GM12801 (cell line): ENCODE results near the gene SYCE3.

Experiments
- TF ChIP-seq, protein P1 (sequence below): IDR thresholded peaks from one replicate; pipeline ENCODE4 v1.5.1; 2011; ENCODE audit warnings: control low read depth; ENCODE audit not compliant: insufficient read length; ENCODE audit errors: extremely low read depth

Gene SYCE3

GRCh38 chr22:50527921-50528681 is 34.6 kb downstream of the SYCE3 start:
- TF ChIP-seq, protein P1, sequence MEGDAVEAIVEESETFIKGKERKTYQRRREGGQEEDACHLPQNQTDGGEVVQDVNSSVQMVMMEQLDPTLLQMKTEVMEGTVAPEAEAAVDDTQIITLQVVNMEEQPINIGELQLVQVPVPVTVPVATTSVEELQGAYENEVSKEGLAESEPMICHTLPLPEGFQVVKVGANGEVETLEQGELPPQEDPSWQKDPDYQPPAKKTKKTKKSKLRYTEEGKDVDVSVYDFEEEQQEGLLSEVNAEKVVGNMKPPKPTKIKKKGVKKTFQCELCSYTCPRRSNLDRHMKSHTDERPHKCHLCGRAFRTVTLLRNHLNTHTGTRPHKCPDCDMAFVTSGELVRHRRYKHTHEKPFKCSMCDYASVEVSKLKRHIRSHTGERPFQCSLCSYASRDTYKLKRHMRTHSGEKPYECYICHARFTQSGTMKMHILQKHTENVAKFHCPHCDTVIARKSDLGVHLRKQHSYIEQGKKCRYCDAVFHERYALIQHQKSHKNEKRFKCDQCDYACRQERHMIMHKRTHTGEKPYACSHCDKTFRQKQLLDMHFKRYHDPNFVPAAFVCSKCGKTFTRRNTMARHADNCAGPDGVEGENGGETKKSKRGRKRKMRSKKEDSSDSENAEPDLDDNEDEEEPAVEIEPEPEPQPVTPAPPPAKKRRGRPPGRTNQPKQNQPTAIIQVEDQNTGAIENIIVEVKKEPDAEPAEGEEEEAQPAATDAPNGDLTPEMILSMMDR: no peak

DNA sequence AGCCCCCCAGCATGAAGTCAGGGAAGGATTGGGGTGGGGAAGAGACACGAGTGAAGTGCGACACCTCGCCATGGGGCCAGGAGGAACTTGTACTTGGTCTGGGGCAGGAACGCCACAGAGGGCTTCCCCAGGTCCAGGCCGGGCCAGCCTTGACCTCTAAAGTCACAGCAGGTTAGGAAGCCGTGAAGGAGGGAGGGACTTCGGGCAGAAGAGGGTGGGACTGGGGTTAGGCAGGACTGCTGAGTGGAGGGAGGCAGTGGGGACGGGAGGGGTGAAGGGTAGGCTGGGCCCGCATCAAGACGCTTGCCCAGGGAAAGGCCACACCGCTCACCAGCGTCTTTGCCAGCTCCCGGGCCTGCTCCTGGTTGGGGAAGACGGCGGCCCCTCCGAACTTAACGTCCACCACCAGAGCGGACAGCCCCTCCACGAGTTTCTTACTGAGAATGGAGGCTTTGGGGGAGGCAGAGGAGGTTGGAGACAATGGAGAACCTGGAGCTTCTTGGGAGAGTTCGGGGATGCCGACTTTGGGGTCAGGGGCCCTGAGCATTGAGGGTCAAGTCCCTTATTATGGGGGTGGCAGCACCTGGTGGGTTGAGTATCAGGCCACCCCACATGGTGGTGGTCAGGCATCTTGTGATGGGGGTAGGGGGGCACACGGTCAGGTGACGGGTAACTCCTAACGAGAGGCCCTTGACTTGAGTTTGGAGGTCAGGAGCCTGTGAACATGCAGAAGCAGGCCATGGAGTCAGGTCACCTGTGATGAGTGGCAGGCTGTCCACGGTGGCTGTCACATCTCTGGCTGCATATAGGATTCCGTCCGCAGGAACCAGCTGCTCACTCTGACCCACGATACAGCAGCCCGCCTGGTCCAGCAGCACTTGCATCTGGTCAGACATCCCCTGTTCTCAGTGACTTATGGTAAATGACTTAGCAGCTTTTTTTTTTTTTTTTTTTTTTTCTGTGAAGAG is 35.6 kb downstream of the SYCE3 start:
- TF ChIP-seq, protein P1: no peak

GRCh38 chr22:50526108-50526833 is 36.4 kb downstream of the SYCE3 start:
- TF ChIP-seq, protein P1: no peak

- TF ChIP-seq, protein P1: no peak
Observed at GRCh38 chr22:50525858-50526107, 36.9 kb downstream of the SYCE3 start.

DNA sequence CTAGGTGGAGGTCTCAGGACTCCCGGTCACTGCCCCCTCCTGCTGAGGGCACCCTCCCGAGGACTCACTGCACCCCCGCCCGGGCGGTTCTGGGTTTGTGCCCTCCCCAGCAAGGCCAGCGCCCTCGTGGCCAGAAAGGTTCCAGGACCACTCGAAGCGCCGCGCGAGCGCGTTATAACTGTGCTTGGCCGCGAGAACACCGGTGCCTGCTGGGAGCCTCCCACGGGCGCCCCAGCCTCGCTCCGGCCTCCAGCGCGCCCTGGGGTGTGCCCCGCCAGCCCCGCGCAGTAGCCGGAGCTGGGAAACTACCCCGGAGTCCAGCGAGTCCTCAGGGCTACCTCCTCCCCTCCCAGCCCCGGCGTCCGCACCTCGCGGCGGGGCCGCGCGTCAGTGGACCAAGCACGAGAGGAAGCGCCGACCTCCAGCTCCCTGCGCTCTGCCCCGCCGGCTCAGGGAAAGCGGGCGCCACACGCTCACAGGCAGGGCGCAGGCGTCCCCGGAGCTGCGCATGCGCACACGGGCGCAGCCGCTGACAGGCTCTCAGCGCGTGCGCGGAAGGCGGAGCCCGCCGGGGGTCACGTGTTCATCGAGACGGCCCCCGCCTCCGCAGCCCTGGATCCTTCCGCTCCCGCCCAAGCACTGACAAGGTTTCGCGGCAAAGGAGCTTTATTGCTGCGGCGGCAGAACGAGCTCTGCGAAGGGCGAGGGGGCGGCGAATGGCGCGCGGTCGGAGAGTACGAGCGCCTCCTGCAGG is 37.4 kb downstream of the SYCE3 start, which contains the start of gene SCO2:
TSS of gene SCO2 (minus strand) at position 495 of the 754 bp plus-strand sequence. CDS start 1,187 bp downstream, outside the sequence.
- TF ChIP-seq, protein P1: no peak

- TF ChIP-seq, protein P1: no peak
Observed at GRCh38 chr22:50524676-50525103, 38.0 kb downstream of the SYCE3 start.
